HL-60 (cell line): ENCODE results near the gene SPP1.

Experiments used
- DNase-seq, 2 experiments: peaks; one replicate each; pipeline ENCODE4 v3.0.0-alpha.2; 2010 to 2020; ENCODE audit warnings: low read depth in 1 of 2, low spot score in 1 of 2
- H3K27ac ChIP-seq: fragments of 250-450 bp; sonication (Bioruptor Pico); replicated peaks from 2 replicates; pipeline ENCODE4 v1.5.1; 2020; ENCODE audit warnings: mild to moderate bottlenecking, moderate library complexity
- H3K27me3 ChIP-seq: fragments of 250-450 bp; sonication (Bioruptor Pico); 2 replicates; pipeline ENCODE4 v1.5.1; 2021; ENCODE audit warnings: mild to moderate bottlenecking, moderate library complexity; ENCODE audit not compliant: insufficient read depth, poor library complexity, severe bottlenecking
- H3K4me3 ChIP-seq: replicated peaks from 2 replicates; pipeline ENCODE4 v1.5.1; 2011; ENCODE audit warnings: mild to moderate bottlenecking, control low read depth, low read length; ENCODE audit not compliant: insufficient read depth
- CTCF ChIP-seq: IDR thresholded peaks from one replicate; pipeline ENCODE4 v1.5.1; 2011; ENCODE audit warnings: low read length, control low read depth, inconsistent platforms; ENCODE audit not compliant: insufficient read depth
- GABPA ChIP-seq: IDR thresholded peaks from 2 replicates; pipeline ENCODE4 v1.6.1; 2012; ENCODE audit warnings: low read depth
- POLR2AphosphoS5 ChIP-seq: IDR thresholded peaks from 2 replicates; pipeline ENCODE4 v1.6.1; 2012; ENCODE audit warnings: low read depth
- SPI1 ChIP-seq: IDR thresholded peaks from 2 replicates; pipeline ENCODE4 v1.6.1; 2012; ENCODE audit warnings: low read depth, mild to moderate bottlenecking, borderline replicate concordance
- TF ChIP-seq, protein P1 (sequence below): IDR thresholded peaks from 2 replicates; pipeline ENCODE4 v1.6.1; 2012; ENCODE audit warnings: low read depth; ENCODE audit not compliant: insufficient replicate concordance

The SPP1 gene

DNA sequence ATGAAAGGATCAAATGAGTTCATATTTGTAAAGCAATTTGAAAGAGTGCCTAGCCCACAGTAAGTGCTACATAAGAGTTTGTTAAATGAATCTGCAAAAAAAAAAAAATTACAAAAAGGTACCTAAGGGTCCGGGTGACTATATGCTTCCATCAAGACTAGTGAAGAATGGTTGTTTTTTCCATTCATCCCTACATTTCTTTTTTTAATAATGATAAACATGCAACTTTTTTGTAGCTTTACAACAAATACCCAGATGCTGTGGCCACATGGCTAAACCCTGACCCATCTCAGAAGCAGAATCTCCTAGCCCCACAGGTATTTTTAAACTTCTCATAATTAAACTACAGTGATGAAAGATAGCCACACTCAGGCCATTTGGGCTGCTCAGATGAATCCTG lies 4.3 kb downstream of the SPP1 start:
- Histone ChIP-seq H3K27me3 (peaks cover 2% of the 10 kb centered on the region), H3K4me3 (no peak overlapping the region), H3K27ac (no peak overlapping the region)
- TF ChIP-seq SPI1 = no peak
- no peak for TF ChIP-seq CTCF
- TF ChIP-seq, protein P1, sequence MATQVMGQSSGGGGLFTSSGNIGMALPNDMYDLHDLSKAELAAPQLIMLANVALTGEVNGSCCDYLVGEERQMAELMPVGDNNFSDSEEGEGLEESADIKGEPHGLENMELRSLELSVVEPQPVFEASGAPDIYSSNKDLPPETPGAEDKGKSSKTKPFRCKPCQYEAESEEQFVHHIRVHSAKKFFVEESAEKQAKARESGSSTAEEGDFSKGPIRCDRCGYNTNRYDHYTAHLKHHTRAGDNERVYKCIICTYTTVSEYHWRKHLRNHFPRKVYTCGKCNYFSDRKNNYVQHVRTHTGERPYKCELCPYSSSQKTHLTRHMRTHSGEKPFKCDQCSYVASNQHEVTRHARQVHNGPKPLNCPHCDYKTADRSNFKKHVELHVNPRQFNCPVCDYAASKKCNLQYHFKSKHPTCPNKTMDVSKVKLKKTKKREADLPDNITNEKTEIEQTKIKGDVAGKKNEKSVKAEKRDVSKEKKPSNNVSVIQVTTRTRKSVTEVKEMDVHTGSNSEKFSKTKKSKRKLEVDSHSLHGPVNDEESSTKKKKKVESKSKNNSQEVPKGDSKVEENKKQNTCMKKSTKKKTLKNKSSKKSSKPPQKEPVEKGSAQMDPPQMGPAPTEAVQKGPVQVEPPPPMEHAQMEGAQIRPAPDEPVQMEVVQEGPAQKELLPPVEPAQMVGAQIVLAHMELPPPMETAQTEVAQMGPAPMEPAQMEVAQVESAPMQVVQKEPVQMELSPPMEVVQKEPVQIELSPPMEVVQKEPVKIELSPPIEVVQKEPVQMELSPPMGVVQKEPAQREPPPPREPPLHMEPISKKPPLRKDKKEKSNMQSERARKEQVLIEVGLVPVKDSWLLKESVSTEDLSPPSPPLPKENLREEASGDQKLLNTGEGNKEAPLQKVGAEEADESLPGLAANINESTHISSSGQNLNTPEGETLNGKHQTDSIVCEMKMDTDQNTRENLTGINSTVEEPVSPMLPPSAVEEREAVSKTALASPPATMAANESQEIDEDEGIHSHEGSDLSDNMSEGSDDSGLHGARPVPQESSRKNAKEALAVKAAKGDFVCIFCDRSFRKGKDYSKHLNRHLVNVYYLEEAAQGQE = no peak
- no peak for TF ChIP-seq GABPA
- TF ChIP-seq POLR2AphosphoS5 = no peak
- DNase-seq = no peak

GRCh38 chr4:87981486-87981885 lies 6.0 kb downstream of the SPP1 start:
- H3K27me3 ChIP-seq = peaks cover 2% of the 10 kb centered on the region
- DNase-seq = no peak
- no peak overlapping the region for H3K27ac ChIP-seq
- H3K4me3 ChIP-seq = no peak overlapping the region
- TF ChIP-seq GABPA = no peak
- TF ChIP-seq, protein P1 = no peak
- no peak for TF ChIP-seq CTCF
- no peak for TF ChIP-seq SPI1
- TF ChIP-seq POLR2AphosphoS5 = no peak

DNA sequence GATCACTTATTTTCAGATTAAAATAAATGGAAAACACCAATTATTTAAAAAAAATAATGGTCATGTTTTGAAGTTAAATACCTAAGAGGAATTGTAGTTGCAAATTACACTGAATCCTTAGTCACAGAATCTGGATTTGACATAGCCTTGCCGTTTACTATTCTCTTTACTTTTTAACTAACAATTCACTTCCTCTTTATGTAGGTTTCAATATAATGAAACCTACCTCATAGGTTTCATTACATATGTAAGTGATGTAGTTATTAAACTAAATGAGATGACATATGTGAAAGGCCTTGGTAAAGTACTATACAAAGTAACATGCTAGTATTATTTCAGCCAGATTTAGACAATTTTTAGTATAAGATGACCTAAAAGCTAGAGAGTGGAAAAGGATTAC lies 6.5 kb downstream of the SPP1 start:
- no peak for DNase-seq
- Histone ChIP-seq H3K4me3 (no peak overlapping the region), H3K27me3 (peaks cover 2% of the 10 kb centered on the region), H3K27ac (no peak overlapping the region)
- TF ChIP-seq, protein P1 = no peak
- TF ChIP-seq SPI1 = peak; percentile 69
- TF ChIP-seq CTCF = no peak
- no peak for TF ChIP-seq GABPA
- no peak for TF ChIP-seq POLR2AphosphoS5
